Caco-2 (cell line): Measurements from ENCODE around the gene SCN9A. TPM values are rescaled to one million over a fixed set of nuclear protein-coding genes. Genes with fewer than 3 reads are reported as not detected.

Experiments
- BruUV-seq: library from RNA; stranded (reverse); fragments of 400-500 nt; replicated peaks from 2 replicates; lab custom pipeline; 2021; lab: Mats Ljungman, UMichigan
- CTCF ChIA-PET: fragments of 300-600 bp; sonication (Branson Sonifier 250); formaldehyde crosslinking; loops from one replicate; lab custom pipeline; 2022; ENCODE audit warnings: antibody characterized with exemption; lab: Charles Lee
- POLR2A ChIA-PET: fragments of 300-600 bp; sonication (Branson Sonifier 250); formaldehyde crosslinking; loops from one replicate; lab custom pipeline; 2022; ENCODE audit warnings: antibody characterized with exemption; lab: Charles Lee
- DNase-seq, 2 experiments: peaks; one replicate each; pipeline versions ENCODE4 v3.0.0 to v3.0.0-alpha.2; 2020 to 2022
- H3K27me3 ChIP-seq: replicated peaks from 2 replicates; pipeline ENCODE4 v1.6.0; 2011; ENCODE audit warnings: low read length; ENCODE audit not compliant: control insufficient read depth, insufficient read depth
- H3K36me3 ChIP-seq: 2 replicates; pipeline ENCODE4 v1.5.1; 2011; ENCODE audit warnings: low read length; ENCODE audit not compliant: control insufficient read depth, insufficient read depth
- H3K4me1 ChIP-seq: fragments of 250-450 bp; sonication (Bioruptor Pico); 2 replicates; pipeline ENCODE4 v1.5.1; 2020; ENCODE audit warnings: mild to moderate bottlenecking
- H3K4me3 ChIP-seq: 2 replicates; pipeline ENCODE4 v1.5.1; 2011; ENCODE audit warnings: low read depth, mild to moderate bottlenecking, control low read depth, low read length
- H3K9me3 ChIP-seq: fragments of 250-450 bp; sonication (Bioruptor Pico); 2 replicates; pipeline ENCODE4 v1.5.1; 2020; ENCODE audit warnings: mild to moderate bottlenecking, moderate library complexity
- H3K27ac Mint-ChIP-seq: one replicate; pipeline ENCODE4 v1.8.0; 2022; ENCODE audit warnings: mixed read lengths; ENCODE audit not compliant: unreplicated experiment
- H3K27me3 Mint-ChIP-seq: one replicate; pipeline ENCODE4 v1.8.0; 2022; ENCODE audit warnings: mixed read lengths; ENCODE audit not compliant: insufficient read depth, unreplicated experiment
- H3K36me3 Mint-ChIP-seq: one replicate; pipeline ENCODE4 v1.8.0; 2022; ENCODE audit warnings: mild to moderate bottlenecking, mixed read lengths; ENCODE audit not compliant: insufficient read depth, unreplicated experiment
- H3K4me1 Mint-ChIP-seq: one replicate; pipeline ENCODE4 v1.8.0; 2022; ENCODE audit warnings: low read depth, mixed read lengths; ENCODE audit not compliant: unreplicated experiment
- H3K4me3 Mint-ChIP-seq: one replicate; pipeline ENCODE4 v1.8.0; 2022; ENCODE audit warnings: mild to moderate bottlenecking, moderate library complexity, mixed read lengths; ENCODE audit not compliant: unreplicated experiment
- H3K9me3 Mint-ChIP-seq: one replicate; pipeline ENCODE4 v1.8.0; 2022; ENCODE audit warnings: mixed read lengths; ENCODE audit not compliant: unreplicated experiment
- intact Hi-C: fragments of 100-400 bp; cut with micrococcal nuclease; formaldehyde crosslinking; loops from one replicate; pipeline ENCODE4 v1.10.0; 2022; ENCODE audit not compliant: unreplicated experiment
- total RNA-seq: library from RNA; stranded (reverse); gene quantifications from 2 replicates; pipeline ENCODE4 v1.2.3, GENCODE V29; 2022
- TF ChIP-seq, protein P1 (sequence below), 2 experiments: fragments of 200-600 bp in 1 of 2; IDR thresholded peaks; 1 replicate in 1 of 2; 2 replicates in 1 of 2; pipeline versions ENCODE4 v1.5.1 to v1.8.0; 2011 to 2022; ENCODE audit warnings: antibody characterized with exemption in 1 of 2, control low read depth in 1 of 2, inconsistent platforms in 1 of 2, low read depth in 1 of 2, low read length in 1 of 2, mild to moderate bottlenecking in 1 of 2, moderate library complexity in 1 of 2; ENCODE audit not compliant: insufficient read depth in 1 of 2, severe bottlenecking in 1 of 2, unreplicated experiment in 1 of 2

The SCN9A gene
- total RNA-seq, 1 experiment from 2014 or later: 18.5 TPM

DNA sequence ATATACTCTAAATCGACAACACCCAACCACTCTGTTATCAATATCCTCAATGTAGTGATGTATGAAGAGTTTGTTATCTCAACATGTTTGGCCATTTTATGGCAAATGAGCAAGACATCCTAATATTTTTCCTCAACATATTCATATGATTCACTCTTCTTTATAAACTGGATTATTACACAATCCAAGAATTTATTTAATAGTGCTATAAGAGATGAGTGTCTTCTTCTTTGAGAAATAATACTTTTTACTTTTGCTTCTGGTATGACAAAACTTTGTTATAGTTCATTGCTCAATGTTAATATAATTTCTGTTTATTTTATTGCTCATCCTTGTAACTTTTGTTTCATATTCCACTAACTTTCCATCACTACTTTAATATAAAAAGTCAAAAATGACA lies 44.3 kb downstream of the SCN9A start:
- BruUV-seq: no TSS peak
- Histone ChIP-seq H3K9me3 (no peaks in the 10 kb centered on the region), H3K4me1 (no peaks in the 10 kb centered on the region), H3K27me3 (no peaks in the 10 kb centered on the region), H3K4me3 (no peak overlapping the region), H3K36me3 (no peaks in the 10 kb centered on the region)
- H3K9me3 Mint-ChIP-seq: no peaks in the 10 kb centered on the region
- H3K36me3 Mint-ChIP-seq: no peaks in the 10 kb centered on the region
- ChIA-PET POLR2A (no interaction called here), CTCF (no interaction called here)
- no peak overlapping the region for H3K4me3 Mint-ChIP-seq
- TF ChIP-seq, protein P1, sequence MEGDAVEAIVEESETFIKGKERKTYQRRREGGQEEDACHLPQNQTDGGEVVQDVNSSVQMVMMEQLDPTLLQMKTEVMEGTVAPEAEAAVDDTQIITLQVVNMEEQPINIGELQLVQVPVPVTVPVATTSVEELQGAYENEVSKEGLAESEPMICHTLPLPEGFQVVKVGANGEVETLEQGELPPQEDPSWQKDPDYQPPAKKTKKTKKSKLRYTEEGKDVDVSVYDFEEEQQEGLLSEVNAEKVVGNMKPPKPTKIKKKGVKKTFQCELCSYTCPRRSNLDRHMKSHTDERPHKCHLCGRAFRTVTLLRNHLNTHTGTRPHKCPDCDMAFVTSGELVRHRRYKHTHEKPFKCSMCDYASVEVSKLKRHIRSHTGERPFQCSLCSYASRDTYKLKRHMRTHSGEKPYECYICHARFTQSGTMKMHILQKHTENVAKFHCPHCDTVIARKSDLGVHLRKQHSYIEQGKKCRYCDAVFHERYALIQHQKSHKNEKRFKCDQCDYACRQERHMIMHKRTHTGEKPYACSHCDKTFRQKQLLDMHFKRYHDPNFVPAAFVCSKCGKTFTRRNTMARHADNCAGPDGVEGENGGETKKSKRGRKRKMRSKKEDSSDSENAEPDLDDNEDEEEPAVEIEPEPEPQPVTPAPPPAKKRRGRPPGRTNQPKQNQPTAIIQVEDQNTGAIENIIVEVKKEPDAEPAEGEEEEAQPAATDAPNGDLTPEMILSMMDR (IDR thresholded peaks at IDR 0.05; ENCODE audit: insufficient read depth in 1 of 2, low read depth in 1 of 2, low read length in 1 of 2, severe bottlenecking in 1 of 2, unreplicated experiment in 1 of 2): no peak
- H3K4me1 Mint-ChIP-seq: no peaks in the 10 kb centered on the region
- no peak for DNase-seq
- H3K27me3 Mint-ChIP-seq: no peaks in the 10 kb centered on the region
- no peak overlapping the region for H3K27ac Mint-ChIP-seq
- intact Hi-C loops: no loop called here

DNA sequence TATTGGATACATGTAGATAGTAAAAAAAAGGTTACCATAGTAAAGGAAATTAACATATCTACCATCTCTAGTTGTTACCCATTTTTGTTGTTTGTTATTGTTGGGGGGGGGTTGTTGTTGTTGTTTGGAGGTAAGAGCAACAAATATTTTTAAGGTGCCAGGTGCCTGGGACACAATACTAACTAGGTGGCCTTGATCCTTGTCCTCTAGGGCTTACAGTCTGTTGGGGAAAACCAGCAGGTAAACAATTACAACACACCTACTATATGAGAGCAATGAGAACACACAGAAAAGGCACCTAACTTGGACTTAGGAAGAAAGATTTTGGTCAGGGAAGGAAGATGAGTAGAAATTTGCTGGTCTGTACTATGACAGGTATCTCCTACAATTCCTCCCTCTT lies 46.3 kb downstream of the SCN9A start:
- DNase-seq: no peak
- no TSS peak for BruUV-seq
- no peak overlapping the region for H3K27ac Mint-ChIP-seq

DNA sequence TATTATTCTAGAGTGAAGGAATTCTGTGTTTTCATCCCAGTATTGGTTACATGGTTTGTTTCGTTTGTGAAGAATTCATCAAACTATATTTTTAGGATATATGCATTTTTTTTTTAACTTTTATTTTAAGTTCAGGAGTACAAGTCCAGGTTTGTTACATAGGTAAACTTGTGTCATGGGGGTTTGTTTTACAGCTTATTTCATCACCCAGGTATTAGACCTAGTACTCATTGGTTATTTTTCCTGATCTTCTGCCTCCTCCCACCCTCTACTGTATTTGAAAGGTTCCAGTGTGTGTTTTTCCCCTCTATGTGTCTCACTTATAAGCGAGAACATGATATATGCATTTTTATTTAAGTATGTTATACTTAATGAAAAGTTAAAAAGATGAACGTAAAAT lies 47.6 kb downstream of the SCN9A start:
- Histone ChIP-seq H3K9me3 (no peaks in the 10 kb centered on the region), H3K27me3 (no peaks in the 10 kb centered on the region), H3K36me3 (no peaks in the 10 kb centered on the region), H3K4me1 (no peaks in the 10 kb centered on the region), H3K4me3 (no peak overlapping the region)
- TF ChIP-seq, protein P1 (IDR thresholded peaks at IDR 0.05; ENCODE audit: insufficient read depth in 1 of 2, low read depth in 1 of 2, low read length in 1 of 2, severe bottlenecking in 1 of 2, unreplicated experiment in 1 of 2): no peak
- Mint-ChIP-seq H3K27me3 (no peaks in the 10 kb centered on the region), H3K36me3 (no peaks in the 10 kb centered on the region), H3K4me1 (no peaks in the 10 kb centered on the region), H3K27ac (no peak overlapping the region), H3K9me3 (no peaks in the 10 kb centered on the region), H3K4me3 (no peak overlapping the region)
- DNase-seq: no peak
- intact Hi-C loops: no loop called here
- BruUV-seq: no TSS peak
- CTCF ChIA-PET: no interaction called here
- POLR2A ChIA-PET: no interaction called here

More for the DNA sequence above, 46.3 kb downstream of the SCN9A start:
- TF ChIP-seq, protein P1 (IDR thresholded peaks at IDR 0.05; ENCODE audit: insufficient read depth in 1 of 2, low read depth in 1 of 2, low read length in 1 of 2, severe bottlenecking in 1 of 2, unreplicated experiment in 1 of 2): no peak
- Mint-ChIP-seq H3K4me1 (no peaks in the 10 kb centered on the region), H3K27me3 (no peaks in the 10 kb centered on the region), H3K4me3 (no peak overlapping the region), H3K9me3 (no peaks in the 10 kb centered on the region), H3K36me3 (no peaks in the 10 kb centered on the region)
- Histone ChIP-seq H3K9me3 (no peaks in the 10 kb centered on the region), H3K4me3 (no peak overlapping the region), H3K36me3 (no peaks in the 10 kb centered on the region), H3K4me1 (no peaks in the 10 kb centered on the region), H3K27me3 (no peaks in the 10 kb centered on the region)
- ChIA-PET CTCF (no interaction called here), POLR2A (no interaction called here)
- intact Hi-C loops: no loop called here
